ENCODE results near the gene TRIM38.
"Not testable (repeated sequence)": the region's sequence is repeated elsewhere in the genome, so short reads cannot be mapped to it uniquely, and the experiment has no call there.

Gene TRIM38

DNA sequence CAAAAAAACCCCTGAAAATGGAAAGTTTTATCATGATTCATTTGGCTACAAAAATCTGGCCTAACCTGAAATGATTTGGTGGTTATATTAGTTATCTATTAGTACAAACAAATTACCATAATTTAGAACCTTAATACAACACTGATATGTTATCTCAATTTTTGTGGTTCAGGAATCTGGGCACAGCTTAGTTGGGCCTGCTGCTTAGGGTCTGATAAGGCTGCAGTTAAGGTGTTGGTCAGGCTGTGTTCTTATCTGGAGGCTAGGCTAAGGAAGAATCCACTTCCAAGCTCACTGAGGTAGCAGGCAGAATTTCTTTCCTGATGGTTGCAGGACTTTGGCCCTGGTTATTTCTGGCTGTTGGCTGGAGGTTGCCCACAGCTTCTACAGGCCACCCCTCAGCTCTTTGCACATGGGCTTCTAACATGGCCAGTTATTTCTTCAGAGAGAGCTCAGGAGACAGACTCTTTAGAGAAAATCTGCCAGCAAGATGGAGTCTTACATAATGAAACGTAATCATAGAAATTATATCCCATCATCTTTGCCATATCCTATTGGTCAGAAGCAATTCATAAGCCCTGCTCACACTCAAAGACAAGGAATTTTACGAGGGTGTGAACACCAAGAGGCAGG is 11.4 kb downstream of the TRIM38 start:
- DNase-seq: no peak

DNA sequence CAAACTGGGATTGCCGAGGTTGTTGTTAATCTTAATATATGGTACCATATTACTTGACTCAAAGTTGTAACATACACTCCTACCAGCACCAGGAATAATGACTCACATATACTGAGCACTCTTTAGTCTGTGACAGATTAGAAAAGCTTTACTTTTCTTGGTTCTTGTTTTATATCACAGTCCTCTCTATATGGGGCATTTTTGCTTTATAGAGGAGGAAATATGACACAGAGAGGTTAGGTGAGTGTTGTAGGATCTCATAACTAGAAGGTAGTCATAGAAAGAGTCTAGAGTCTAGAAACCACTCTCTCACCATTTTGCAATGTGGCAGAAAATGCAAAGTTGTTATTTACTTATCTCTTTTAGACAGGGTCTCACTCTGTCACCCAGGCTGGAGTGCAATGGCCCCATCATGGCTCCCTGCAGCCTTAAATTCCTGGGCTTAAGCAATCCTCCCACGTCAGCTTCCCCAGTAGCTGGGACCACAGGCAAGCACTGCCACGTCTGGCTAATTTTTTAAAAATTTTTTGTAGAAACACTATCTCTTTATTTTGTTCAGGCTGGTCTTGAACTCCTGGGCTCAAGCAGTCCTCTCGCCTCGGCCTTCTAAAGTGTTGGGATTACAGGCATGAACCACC is 13.4 kb downstream of the TRIM38 start:
- no peak for DNase-seq

DNA sequence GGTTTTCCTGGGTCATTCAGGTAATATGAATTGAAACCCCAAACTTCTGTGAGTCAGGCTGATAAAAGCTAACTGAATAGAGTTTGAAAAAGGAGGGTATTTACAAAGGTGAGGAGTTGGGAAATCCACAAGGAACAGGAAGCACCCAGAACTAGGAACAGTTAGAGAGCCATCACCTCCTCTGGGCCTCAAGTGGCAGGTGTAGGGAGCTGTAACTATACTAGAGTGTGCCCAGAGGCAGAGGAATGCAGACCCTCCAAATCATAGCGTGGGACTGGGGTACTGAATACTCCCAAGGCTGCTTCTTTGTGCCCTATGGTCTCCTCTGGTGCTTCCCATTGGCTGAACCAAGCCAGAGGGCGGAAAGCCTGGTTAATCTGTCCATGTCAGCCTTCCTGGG is 18.3 kb downstream of the TRIM38 start:
- DNase-seq: no peak

DNA sequence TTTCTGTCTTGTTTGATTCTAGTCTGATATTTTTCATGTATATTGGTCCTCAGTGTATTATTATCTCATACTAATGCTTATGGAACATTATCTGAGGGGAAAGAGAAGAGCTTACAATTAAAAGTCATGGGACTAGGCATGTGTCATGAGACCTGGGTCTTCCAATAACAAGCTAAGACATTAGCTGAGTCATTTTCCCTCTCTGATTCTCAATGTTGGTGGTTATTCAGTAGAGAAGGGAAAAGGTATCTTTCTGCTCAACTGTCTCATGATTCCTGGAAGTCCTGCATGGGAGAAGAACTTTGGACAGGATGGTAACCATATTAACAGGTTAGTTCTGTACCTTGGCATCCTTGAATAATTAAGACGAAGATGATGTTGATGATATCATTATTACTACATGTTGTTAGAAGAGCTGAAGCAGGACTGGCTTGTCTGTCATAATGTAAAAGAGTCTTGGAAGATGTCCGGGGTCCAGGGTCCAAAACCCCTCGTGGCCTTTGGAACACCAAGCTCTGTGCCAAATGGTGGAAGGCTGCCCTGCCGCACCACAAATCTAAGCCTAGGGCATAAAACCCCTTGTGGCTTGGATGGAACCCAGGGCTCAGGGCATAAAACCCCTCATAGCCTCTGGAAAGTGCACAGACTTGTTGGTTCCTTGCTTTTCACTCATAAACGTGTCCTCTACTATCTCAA is 19.1 kb downstream of the TRIM38 start:
- DNase-seq: no peak

DNA sequence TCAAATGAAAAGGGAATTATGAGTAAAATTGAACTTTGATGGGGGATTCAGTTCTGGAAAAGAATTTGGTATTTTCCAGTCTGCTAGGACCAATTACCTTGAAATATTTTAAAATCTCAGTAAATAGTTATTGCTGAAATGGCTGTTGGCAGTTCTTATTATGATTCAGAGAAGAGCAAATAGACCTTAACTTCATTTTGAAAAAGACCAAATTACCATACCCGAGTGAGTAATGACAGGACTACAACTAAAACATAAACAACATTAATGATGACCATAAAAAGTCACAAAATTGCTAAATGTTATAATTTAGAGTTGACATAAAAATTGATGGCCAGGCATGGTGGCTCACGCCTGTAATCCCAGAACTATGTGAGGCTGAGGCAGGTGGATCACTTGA is 21.7 kb downstream of the TRIM38 start:
- no peak for DNase-seq

DNA sequence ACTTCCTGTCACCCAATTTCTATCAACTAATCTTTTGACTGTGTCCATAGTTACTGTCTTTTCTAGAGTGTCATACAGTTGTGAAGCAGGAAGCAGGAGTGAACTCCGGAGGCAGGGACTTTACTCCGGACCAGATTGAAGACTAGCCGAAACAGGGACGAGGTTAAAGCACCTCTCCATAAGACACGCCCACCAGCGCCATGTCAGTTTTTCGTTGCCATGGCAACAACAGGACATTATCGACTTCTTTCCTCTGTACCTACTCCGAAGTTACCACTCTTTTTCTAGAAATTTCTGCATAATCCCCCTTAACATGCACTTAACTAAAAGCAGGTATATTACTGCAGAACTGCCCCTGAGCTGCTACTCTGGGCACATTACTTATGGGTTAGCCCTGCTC is 25.2 kb downstream of the TRIM38 start:
- DNase-seq: no peak

DNA sequence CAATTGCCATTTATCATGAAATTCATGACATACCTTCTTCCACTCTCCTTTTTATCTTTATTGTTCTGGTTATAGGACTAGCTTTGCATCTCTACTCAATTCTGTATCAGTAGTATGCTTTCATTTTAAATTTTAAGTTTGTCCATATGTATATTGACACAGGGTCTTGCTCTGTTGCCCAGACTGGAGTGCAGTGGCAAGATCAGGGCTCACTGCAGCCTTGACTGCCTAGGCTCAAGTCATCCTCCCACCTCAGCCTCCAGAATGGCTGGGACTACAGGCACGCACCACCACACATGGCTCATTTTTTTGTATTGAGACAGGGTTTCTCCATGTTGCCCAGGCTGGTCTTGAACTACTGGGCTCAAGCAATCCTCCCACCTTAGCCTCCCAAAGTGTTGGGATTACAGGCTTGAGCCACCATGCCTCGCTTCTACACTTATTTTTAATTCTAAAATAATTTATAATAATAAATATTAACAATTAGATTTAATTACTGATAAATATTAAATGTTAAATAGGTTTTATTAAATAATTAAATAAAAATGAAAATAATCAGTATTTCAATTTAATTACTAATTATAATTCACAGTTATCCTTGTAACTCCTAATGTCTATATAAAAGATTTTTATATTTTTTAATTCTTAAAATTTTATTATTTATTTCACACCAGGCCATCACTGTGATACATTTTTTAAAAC is 27.7 kb downstream of the TRIM38 start:
- DNase-seq: no peak

DNA sequence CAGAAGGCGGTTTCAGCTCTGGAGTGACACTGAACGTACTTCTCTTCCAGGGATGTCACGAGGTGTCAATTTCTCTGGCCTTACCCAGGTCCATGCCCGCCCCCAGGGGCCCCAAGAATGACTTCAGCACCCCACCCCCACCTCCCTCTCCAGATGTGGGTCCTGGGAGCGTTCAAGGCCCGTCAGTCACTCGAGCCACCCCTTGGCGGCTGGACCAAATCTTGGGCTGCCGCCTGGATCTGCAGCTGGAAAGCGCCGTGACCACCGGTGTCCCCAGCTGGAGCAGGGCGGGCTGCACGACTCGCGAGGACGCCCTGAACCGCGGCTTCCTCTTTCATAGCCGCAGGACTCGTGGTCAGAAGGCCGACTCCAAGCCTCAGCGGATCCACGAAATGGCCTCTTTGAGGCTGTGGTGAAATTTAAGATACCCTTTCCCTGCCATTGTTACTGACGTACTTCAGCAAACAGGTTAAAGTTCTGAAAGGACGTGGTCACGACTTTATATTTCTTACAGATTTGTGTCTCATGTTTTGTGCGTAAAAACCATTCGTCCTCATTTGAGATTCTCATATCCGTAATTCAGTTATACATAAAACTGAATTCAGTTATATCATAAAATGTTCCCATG is 29.3 kb downstream of the TRIM38 start:
- peak; percentile 23 for DNase-seq

DNA sequence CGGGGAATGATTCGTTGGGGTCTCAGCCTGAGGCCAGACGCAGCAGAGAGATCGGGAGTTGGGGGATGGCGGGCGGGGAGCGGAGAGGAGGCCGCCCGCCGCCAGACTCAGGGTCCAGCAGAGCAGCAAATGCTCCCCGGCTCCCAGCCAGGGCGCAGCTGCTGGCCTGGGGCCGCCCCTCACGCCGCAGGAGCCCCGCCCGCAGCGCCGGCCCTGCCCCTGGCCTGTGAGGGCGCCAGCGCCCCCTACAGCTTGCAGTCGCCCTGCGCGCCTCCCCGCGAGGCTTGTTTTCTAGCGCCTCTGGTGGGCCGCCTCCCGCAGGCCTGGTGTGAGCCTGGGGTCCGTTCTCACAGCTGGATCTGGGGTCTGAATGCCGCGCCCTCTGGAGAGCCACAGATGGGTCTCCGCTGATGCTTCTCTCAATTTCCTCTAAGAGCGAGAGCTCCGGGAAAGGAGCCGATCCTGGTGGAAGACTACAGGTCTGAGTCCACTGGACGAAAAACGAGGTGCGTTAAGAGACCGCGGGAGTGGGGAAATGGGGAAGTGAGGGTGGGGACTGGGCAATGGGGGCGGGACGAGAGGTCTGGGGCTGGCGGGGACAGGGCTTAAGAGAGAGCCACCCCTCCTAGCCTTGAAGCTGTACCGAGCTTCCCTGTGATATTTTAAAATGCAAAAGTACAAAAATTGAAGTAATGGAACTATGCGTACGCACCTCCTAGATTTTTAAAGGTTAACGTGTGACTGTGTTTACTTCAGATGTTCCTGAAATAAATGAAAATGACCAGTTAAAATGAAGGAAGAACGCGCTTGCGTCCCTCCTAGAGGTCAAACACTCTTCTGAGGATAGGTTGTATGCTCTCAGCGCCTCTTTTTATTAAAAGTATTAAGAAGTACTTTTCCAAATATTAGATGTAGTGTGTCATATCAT is 30.1 kb downstream of the TRIM38 start:
- DNase-seq: peak; percentile 95

DNA sequence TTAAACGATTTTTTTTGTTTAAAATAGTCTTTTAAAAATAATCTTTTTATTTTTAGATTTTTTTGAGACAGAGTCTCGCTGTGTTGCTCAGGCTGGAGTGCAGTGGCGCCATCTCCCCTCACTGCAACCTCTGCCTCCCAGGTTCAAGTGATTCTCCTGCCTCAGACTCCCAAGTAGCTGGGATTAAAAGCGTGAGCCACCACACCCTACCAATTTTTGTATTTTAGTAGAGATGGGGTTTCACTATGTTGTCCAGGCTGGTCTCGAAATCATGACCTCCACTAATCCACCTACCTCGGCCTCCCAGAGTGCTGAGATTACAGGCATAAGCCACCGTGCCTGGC is 30.7 kb downstream of the TRIM38 start:
- DNase-seq: not testable (repeated sequence)

DNA sequence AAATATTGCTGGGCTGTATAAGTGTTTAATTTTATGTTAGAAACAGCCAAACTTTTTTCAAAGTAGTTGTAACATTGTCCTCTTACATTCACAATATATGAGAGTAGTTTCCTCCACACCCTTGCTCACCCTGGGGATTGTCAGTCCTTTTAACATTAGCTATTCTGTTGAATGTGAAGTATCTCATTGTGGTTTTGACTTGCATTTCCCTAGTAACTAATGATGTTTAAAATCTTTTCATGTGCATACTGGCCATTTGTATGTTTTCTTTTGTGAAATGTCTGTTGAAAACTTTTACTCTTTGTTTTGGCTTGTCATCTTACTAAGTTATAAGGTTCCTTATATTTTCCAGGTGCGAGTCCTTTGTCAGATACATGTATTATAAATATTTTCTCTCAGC is 32.9 kb downstream of the TRIM38 start:
- no peak for DNase-seq

DNA sequence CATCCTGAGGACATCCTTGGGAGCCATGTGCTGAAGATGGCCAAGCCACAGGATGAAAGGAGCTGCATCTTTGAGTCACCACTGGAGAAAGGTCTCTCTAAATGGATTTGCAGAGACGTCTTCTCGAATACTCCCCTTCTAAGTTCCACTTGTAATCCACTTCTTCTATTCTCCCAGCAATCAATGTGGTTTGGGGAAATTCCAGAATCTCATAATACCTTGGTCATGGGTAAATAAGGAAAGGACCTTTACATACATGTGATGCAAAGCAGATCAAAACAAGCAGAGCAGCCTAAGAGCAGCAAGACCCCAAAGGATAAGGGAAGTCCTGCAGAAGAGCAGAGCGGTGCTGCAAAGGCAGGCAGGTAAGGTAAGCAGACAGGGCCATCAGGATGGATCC is 35.3 kb downstream of the TRIM38 start:
- DNase-seq: no peak

DNA sequence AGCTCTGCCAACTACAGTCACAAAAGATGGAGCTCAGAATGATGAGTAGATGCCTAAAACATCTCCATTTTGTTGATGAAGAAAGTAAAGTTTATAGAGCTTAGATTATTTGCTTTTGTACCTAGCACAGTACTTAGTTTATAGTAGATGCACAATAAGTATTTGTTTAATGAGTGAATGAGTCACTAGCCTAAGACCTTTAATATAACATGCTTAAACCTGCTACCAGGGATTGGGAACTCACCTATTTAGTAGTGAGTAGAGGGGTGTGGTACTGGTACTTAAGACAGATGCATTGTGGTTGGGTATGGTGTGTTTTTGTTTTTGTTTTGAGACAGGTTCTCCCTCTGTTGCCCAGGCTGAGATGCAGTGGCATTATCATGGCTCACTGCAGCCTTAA is 35.8 kb downstream of the TRIM38 start:
- DNase-seq: no peak

DNA sequence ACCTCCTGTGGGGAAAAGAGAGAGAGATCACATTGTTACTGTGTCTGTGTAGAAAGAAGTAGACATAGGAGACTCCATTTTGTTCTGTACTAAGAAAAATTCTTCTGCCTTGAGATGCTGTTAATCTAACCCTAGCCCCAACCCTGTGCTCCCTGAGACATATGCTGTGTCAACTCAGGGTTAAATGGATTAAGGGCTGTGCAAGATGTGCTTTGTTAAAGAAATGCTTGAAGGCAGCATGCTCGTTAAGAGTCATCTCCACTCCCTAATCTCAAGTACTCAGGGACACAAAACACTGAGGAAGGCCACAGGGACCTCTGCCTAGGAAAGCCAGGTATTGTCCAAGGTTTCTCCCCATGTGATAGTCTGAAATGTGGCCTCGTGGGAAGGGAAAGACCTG is 36.6 kb downstream of the TRIM38 start:
- DNase-seq: not testable (repeated sequence)

DNA sequence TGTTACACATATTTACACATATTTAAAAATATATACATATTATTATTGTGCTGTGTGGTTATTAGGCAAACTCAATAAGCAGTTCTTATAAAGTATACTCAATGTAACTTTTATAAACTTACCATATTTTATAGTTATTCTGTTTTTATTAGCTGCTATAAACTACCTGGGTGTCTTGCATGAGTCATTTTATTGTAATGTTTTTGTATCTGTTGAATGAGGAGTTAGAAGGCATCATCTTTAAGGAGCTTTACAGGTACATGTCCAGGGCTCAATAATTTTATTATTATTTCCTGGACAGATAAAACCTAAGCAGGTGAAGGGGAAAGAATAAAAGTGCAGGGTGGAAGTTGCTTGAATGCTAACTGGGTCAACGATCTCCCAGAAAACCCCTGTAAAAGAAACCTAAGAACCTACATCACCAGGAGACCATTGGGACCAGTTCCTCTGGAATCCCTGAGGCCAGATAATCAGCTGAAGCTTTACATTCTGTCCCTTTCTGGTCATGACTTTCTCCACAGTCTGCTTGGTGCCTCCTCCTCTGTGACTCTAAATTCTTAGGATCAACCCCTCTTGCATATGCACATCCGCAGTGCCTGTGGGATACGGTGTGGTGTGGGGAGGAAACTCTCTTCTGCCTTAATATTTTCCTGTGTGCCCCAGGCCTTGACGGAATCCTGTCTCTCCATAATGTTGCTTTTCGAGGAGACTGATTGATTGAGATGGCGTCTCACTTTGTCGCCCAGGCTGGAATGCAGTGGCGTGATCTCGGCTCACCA is 38.0 kb downstream of the TRIM38 start:
- no peak for DNase-seq

DNA sequence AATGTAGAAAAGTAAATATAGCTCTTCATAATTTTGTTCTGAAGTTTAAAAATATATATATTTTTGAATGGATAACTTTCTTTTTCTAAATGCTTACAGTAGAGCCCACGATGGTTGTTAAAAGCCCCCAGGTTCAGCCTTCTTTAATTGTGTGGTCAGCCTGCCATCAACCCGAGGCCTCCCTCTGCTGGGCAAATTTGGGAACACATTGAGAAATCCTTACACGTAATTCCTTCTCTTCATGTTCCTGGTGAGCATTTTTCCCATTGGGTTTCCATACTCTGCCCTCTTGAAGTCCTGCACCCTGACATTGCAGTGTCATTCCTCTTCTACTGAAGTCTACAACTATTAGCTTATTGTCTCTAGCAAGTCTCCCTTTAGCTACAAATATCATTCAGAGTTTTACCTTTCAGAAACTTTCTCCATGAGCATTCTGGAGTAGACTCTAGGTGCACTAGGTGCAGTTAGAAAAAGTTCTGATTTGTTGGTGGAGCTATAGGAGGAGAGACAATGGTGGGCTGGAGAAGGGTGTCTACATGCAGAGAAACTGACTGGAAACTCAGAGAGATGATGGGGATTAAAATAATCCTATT is 40.6 kb downstream of the TRIM38 start:
- peak; percentile 55 for DNase-seq

DNA sequence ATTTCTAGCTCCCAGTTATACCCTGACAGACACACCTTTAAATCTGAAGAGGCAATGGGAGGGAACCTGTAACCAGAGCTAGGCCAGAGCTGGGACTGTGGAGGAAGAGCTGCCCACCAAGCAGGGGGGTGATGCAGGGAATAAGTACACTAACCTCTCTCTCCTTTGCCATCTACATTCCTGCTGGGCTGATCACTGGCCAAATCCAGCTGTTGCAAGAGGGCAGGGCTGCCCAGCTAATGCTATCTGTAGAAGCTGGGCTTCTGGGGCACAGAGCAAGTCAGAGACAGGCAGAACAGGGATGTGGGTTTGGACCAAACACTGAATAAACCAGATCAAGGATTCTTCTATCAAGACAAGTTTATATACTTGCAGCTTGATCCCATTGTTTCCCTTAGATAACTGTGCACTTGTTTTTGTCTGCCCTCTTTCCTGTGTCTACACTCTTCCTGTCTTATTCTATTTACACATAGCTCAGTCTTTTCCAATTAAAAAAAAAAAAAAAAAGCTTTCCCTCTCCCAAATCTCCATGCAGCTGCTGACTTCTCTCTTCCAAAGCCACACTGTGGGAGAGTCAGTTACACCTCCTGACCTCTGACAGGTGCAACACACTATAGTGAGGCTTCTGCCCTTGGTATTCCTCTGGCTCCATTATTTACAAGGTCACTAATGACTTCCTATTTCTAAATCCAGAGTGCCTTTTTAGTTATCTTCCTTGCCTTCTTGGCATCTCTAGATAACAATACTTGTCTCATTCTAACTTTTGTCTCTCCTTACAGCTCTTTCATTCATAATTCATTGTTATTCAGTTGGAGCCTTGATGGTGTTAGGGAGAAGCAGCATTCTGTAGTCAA is 43.7 kb downstream of the TRIM38 start:
- DNase-seq: no peak

DNA sequence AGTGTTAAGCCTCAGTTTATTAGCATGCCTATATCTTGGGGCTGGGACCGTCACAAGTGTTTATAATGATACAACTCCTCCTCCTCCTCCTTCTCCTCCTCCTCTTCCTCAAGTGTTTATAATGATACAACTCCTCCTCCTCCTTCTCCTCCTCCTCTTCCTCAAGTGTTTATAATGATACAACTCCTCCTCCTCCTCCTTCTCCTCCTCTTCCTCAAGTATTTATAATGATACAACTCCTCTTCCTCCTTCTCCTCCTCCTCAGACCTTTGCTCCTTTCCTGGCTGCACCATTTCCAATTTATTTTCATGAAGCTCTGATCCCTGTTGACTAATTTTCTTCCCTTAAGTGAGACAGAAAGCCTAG is 44.3 kb downstream of the TRIM38 start:
- DNase-seq: not testable (repeated sequence)

DNA sequence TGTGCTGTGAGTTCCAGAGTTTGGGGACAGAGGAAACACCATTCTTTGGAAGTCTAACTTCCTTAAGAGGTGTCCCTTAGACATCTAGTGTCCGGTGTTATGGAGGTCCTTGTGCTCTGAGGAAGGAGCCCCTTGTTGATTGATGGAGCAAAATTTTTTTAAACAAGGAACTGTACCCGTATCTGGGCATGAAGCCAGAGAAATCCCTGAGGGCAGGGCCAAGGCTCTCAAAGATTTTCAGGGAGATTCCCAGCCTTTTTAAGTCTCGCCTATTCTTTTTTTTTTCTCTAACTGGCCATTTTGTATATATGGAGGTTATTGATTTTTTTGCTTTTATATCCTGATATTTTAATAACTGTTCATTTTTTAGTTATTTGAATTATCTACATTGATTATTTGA is 45.9 kb downstream of the TRIM38 start:
- no peak for DNase-seq

DNA sequence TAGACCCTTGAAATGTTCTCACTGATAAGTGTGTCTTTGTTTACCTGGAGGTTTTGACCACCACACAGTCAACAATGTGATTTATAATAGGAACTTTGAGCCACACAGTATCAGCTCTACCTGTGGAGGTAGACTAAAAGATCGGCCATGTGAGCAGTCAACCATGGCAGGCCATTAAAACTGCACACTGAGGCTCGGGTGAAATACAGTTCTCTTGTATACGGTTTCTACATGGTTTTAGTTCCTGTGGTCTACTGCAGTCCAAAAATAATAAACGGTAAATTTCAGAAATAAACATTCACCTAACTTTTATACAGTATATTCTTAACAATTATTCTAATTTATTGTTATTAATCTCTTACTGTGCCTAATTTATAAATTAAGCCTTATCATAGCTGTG is 47.2 kb downstream of the TRIM38 start:
- no peak for DNase-seq

Data from activated CD8-positive, alpha-beta memory T cell treated with anti-CD3 and anti-CD28 coated beads, Interleukin-2, amount 50 U/mL, for 4 hours (primary cell).